ENCODE measurements around the gene HOXA3.

DNA sequence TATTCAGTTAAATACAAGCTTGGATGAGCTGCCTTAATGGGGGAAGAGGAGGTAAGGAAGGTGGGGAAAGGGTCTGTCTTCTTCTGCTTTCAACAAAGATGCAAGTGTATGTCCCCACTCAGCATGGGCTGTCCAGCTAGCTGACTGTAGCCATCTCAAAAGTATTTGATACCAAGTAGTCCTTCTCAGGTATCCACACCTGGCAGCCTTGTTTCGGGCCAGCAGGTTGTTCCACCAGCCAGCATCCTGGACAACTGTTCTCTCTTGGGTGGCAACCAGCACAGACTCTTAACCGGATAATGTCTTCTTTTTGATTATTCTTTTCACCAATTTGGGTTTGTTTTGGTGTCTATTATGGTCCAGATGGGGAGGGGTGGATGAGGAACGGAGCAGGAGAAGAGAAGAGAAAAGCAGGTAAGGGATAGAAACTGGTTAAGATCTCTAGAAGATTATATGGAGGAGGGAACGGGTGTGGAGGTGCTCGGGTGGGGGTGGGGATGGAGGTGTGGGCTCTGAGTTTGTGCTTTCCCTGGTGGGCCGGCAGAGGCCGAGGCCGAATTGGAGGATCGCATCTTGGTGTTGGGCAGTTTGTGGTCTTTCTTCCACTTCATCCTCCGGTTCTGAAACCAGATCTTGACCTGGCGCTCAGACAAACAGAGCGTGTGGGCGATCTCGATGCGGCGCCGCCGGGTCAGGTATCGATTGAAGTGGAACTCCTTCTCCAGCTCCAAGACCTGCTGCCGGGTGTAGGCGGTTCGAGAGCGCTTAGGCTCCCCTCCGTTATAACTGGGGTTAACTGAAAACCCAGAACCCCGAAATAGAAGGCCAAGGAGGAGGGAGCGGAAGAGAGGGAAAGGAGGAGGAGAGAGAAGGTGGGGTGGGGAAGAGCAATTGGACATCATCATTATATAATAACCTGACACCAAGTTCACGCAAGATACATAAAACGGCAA, 23.3 kb downstream of the HOXA3 start:
- TF ChIP-seq, protein P1, sequence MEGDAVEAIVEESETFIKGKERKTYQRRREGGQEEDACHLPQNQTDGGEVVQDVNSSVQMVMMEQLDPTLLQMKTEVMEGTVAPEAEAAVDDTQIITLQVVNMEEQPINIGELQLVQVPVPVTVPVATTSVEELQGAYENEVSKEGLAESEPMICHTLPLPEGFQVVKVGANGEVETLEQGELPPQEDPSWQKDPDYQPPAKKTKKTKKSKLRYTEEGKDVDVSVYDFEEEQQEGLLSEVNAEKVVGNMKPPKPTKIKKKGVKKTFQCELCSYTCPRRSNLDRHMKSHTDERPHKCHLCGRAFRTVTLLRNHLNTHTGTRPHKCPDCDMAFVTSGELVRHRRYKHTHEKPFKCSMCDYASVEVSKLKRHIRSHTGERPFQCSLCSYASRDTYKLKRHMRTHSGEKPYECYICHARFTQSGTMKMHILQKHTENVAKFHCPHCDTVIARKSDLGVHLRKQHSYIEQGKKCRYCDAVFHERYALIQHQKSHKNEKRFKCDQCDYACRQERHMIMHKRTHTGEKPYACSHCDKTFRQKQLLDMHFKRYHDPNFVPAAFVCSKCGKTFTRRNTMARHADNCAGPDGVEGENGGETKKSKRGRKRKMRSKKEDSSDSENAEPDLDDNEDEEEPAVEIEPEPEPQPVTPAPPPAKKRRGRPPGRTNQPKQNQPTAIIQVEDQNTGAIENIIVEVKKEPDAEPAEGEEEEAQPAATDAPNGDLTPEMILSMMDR (conservative IDR thresholded peaks at IDR 0.05 in 1 of 2, IDR thresholded peaks at IDR 0.05 in 1 of 2; ENCODE audit: low read depth in 1 of 2, low read length in 2 of 2) = no peak
- TF ChIP-seq EZH2 (IDR thresholded peaks at IDR 0.05; ENCODE audit: low read length, missing control alignments) = no peak

All from fibroblast of lung (primary cell).